Brain microvascular endothelial cell (primary cell): ENCODE measurements around the gene UACA.

Experiments used
- DNase-seq: peaks from one replicate; pipeline ENCODE4 v3.0.0-alpha.2; 2020
- H3K27ac ChIP-seq: fragments of 250-450 bp; sonication (Bioruptor Pico); 2 replicates; pipeline ENCODE4 v1.5.1; 2020; ENCODE audit warnings: mild to moderate bottlenecking, moderate library complexity
- H3K27me3 ChIP-seq: fragments of 250-450 bp; sonication (Bioruptor Pico); replicated peaks from 2 replicates; pipeline ENCODE4 v1.5.1; 2020; ENCODE audit warnings: mild to moderate bottlenecking
- H3K36me3 ChIP-seq: fragments of 250-450 bp; sonication (Bioruptor Pico); replicated peaks from 2 replicates; pipeline ENCODE4 v1.5.1; 2020; ENCODE audit warnings: mild to moderate bottlenecking
- H3K4me3 ChIP-seq: 2 replicates; pipeline ENCODE4 v1.5.1; 2011; ENCODE audit warnings: low read depth, mild to moderate bottlenecking, control low read depth, low read length, moderate library complexity
- CTCF ChIP-seq: IDR thresholded peaks from 2 replicates; pipeline ENCODE4 v1.5.1; 2011; ENCODE audit warnings: low read depth, mild to moderate bottlenecking, moderate library complexity, low read length, control low read depth, inconsistent platforms; ENCODE audit errors: missing control alignments
- in situ Hi-C: cut with HindIII; loops from 2 replicates; pipeline ENCODE4 v1.10.0; 2017; ENCODE audit warnings: low sequenced_read_pairs, low pct_ligation_motif_present

UACA gene

GRCh38 chr15:70646169-70646568 is 117.2 kb downstream of the UACA start:
- Histone ChIP-seq H3K27ac (no peak overlapping the region), H3K4me3 (no peak overlapping the region), H3K36me3 (no peaks in the 10 kb centered on the region), H3K27me3 (no peaks in the 10 kb centered on the region)
- DNase-seq = peak; percentile 45
- TF ChIP-seq CTCF = no peak
- in situ Hi-C loops = no loop called here

GRCh38 chr15:70643783-70644125 is 119.6 kb downstream of the UACA start:
- in situ Hi-C loops = no loop called here
- H3K36me3 ChIP-seq = peaks cover 17% of the 10 kb centered on the region
- no peak overlapping the region for H3K4me3 ChIP-seq
- no peak for DNase-seq
- H3K27me3 ChIP-seq = no peaks in the 10 kb centered on the region
- no peak overlapping the region for H3K27ac ChIP-seq
- TF ChIP-seq CTCF = no peak

- Histone ChIP-seq H3K27me3 (no peaks in the 10 kb centered on the region), H3K27ac (no peak overlapping the region), H3K4me3 (no peak overlapping the region), H3K36me3 (peaks cover 22% of the 10 kb centered on the region)
- no peak for DNase-seq
- TF ChIP-seq CTCF = no peak
- in situ Hi-C loops = no loop called here
Measured at GRCh38 chr15:70643106-70643782, 120.1 kb downstream of the UACA start.

- H3K4me3 ChIP-seq = no peak overlapping the region
- no peaks in the 10 kb centered on the region for H3K27me3 ChIP-seq
- peak; percentile 64 for TF ChIP-seq CTCF
- in situ Hi-C loops = no loop called here
- no peak overlapping the region for H3K27ac ChIP-seq
- peaks cover 50% of the 10 kb centered on the region for H3K36me3 ChIP-seq
- DNase-seq = no peak
Measured at GRCh38 chr15:70636540-70637165, 126.7 kb downstream of the UACA start.

GRCh38 chr15:70635895-70636294 is 127.5 kb downstream of the UACA start:
- Histone ChIP-seq H3K27me3 (no peaks in the 10 kb centered on the region), H3K27ac (no peak overlapping the region), H3K4me3 (no peak overlapping the region), H3K36me3 (peaks cover 52% of the 10 kb centered on the region)
- no peak for TF ChIP-seq CTCF
- in situ Hi-C loops = no loop called here
- no peak for DNase-seq

GRCh38 chr15:70633991-70634390 is 129.4 kb downstream of the UACA start:
- no peak overlapping the region for H3K4me3 ChIP-seq
- in situ Hi-C loops = no loop called here
- TF ChIP-seq CTCF = no peak
- DNase-seq = no peak
- peaks cover 47% of the 10 kb centered on the region for H3K36me3 ChIP-seq
- H3K27ac ChIP-seq = no peak overlapping the region
- no peaks in the 10 kb centered on the region for H3K27me3 ChIP-seq
